22Rv1 (cell line): ENCODE measurements around the gene ST3GAL3.

Experiments
- H3K27ac ChIP-seq: fragments of 450-650 bp; 2 replicates; pipeline ENCODE4 v1.5.1; 2017
- ZFX ChIP-seq: fragments of 450-650 bp; IDR thresholded peaks from 2 replicates; pipeline ENCODE4 v1.6.1; 2017; ENCODE audit warnings: antibody characterized with exemption, borderline replicate concordance
- TF ChIP-seq, protein P1 (sequence below): fragments of 450-650 bp; IDR thresholded peaks from 2 replicates; pipeline ENCODE4 v1.5.1; 2017; ENCODE audit warnings: mild to moderate bottlenecking

The ST3GAL3 gene

DNA sequence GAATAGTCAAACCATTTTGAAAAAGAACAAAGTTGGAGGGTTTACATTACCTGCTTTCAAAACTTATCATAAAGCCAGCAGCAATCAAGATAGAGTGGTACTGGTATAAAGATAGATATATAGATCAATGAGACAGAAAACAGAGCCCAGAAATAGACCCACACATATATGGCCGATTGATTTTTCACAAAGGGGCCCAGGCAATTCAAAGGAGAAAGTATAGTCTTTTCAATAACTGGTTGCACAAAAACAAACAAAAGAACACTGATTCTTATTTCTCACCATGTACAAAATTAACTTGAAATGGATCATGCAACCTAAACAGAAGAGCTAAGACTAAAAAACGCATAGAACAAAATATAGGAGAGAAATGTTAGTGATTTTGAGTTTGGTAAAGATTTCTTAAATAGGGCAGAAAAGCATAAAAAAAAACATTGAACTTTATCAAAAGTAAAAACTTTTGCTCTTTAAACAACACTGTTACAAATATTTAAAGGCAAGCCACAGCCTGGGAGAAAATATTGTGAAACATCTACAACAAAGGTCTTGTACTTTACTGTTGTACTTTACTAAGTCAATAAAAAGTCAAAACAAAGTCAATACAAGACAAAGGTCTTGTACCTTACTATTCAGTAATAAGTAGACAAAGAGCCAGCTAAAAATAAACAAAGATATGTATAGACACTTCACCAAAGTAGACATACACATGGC, 50.2 kb downstream of the ST3GAL3 start:
- H3K27ac ChIP-seq: peak overlapping the region; percentile 23; the same call in 1 of the 2 replicates
- TF ChIP-seq, protein P1, sequence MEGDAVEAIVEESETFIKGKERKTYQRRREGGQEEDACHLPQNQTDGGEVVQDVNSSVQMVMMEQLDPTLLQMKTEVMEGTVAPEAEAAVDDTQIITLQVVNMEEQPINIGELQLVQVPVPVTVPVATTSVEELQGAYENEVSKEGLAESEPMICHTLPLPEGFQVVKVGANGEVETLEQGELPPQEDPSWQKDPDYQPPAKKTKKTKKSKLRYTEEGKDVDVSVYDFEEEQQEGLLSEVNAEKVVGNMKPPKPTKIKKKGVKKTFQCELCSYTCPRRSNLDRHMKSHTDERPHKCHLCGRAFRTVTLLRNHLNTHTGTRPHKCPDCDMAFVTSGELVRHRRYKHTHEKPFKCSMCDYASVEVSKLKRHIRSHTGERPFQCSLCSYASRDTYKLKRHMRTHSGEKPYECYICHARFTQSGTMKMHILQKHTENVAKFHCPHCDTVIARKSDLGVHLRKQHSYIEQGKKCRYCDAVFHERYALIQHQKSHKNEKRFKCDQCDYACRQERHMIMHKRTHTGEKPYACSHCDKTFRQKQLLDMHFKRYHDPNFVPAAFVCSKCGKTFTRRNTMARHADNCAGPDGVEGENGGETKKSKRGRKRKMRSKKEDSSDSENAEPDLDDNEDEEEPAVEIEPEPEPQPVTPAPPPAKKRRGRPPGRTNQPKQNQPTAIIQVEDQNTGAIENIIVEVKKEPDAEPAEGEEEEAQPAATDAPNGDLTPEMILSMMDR: no peak

DNA sequence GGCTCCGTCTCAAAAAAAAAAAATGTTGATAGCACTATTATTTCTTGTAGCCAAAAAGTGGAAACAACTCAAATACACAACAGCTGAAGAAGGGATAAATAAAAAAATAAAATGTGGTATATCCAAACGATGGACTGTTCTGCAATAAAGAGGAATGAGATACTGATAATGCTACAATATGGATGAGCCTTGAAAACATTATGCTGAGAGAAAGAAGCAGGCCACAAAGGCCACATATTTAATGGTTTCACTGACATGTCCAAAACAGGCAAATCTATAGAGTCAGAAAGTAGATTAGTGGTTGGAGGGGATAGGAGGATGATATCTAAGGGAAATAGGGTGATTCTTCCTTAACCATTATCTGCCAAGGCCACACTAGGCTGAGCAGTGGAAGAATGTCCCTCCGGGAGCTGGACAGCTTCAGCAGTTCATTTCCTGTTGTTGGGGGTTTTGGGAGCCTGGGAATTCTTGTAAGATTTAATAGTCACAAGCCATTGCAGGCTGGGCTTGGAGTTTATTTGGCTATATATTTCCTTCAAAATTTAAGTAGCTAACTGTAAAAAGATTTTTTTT, 53.5 kb downstream of the ST3GAL3 start:
- no peak overlapping the region for H3K27ac ChIP-seq
- TF ChIP-seq, protein P1: no peak
- TF ChIP-seq ZFX: no peak

DNA sequence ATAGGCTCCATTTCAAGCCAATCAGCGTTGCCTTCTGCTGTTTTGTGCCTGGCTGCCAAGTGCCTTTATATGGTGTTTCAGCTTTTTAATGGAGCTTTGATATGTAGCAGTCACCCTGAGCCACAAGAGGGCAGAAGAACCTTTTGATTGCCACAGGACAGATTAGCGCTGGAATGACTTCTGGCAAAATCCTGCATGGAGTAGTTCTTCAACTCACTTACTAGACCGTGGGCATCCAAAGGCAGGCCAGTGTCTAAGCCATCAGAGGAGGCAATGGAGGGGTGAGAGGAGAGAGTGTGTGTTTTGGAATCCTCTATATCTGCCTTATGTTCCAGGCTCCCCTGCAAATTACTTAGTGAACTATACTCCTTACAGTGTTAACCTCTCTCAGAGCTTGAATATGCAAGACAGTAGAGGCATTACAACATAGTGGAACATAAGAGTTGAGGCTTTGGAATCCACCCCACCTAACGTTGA, 56.2 kb downstream of the ST3GAL3 start:
- TF ChIP-seq ZFX: no peak
- TF ChIP-seq, protein P1: peak; percentile 86
- H3K27ac ChIP-seq: no peak overlapping the region

DNA sequence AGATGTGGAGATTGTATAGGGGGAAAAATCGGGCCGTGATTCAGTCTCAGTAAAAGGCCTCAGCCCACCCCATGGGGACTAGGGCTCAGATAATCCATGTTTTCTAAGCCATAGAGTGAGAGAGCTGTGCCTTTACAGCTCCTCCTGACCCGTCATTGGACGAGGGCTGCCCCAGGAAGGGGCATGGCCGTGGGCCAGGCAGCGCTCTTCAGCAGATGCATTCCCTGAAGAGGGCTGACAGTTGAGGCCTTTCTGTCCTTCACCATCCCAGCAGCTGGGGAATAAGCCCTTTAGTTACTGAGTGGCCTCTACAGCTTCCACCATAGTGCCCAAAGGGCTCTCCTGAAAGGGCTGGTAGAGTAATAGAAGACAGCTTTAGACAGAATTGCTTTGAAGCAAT, 57.2 kb downstream of the ST3GAL3 start:
- no peak overlapping the region for H3K27ac ChIP-seq
- no peak for TF ChIP-seq ZFX
- TF ChIP-seq, protein P1: no peak

DNA sequence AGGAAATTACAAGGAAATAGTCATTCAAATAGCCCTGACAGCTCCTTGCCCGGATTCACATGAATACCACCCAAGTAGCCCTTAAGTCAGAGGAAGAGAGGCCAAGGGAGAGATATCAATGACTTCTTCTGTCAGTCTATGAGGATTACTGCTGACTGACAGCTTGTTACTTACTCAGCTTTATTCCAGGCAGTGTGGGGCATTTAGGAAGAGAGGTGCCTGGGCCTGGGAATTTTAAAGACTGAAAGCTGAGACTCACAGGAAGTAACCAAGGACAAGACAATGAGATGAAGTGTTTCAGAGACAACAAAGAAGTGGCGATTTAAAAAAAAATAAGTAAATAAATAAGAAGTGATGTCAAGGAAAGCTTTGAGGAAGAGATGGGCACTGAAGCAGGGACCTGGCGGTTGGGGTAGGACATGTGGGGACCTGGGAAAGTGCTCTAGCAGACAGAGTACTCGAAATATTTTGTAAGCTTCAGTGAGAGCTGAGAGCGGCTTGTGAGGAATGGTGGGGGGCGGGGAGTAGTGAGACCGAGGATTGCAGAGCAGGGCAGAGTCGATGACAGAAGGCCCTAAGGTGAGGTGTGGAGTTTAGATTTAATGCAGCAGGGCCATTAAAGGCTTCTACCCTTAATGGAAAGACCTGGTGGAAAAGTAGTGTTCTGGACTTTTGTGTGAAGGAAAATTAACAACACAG, 58.9 kb downstream of the ST3GAL3 start:
- H3K27ac ChIP-seq: no peak overlapping the region
- TF ChIP-seq ZFX: no peak
- TF ChIP-seq, protein P1: no peak

DNA sequence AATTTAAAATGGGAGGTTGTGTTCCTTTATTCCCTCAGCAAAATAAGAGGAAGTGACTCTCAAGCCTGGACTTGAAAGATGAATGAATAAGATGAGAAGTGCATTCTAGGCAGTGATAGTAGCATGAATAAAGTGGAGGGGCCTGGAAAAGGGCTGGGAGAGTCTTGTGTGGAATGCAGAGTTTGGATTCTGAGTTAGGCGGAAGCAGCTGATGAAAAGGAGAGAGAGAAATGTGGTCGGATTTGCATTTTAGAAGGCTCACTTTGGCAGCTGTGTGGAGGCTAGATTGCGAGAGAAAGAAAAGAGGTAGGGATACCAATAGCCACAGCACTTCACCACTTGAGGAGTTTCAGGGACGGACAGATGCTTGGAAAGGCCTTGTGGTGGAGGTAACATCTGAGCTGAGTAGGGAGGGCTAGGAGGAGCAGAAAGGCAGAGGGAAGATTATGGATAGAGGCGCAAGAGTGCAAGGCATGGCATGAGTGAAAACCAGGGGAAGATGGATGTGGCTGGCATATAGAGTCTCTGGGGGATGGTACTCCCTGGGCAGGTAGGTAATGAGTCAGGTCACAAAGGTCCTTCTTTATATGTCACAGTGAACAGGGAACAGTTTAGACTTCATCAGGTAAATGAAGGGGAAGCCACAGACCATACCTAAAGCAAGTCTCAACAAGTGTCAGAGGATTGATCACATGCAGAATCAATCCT, 59.6 kb downstream of the ST3GAL3 start:
- H3K27ac ChIP-seq: no peak overlapping the region
- TF ChIP-seq ZFX: no peak
- TF ChIP-seq, protein P1: no peak
